BE2C (cell line): ENCODE measurements around the gene HES1.

Experiments
- DNase-seq: peaks from one replicate; pipeline ENCODE4 v3.0.0-alpha.2; 2020
- H3K27me3 ChIP-seq: fragments of 250-450 bp; sonication (Bioruptor Pico); 2 replicates; pipeline ENCODE4 v1.5.1; 2020; ENCODE audit warnings: mild to moderate bottlenecking
- H3K36me3 ChIP-seq: fragments of 250-450 bp; sonication (Bioruptor Pico); 2 replicates; pipeline ENCODE4 v1.5.1; 2020; ENCODE audit warnings: mild to moderate bottlenecking
- H3K4me1 ChIP-seq: fragments of 250-450 bp; sonication (Bioruptor Pico); 2 replicates; pipeline ENCODE4 v1.5.1; 2020
- H3K4me3 ChIP-seq: 2 replicates; pipeline ENCODE4 v1.5.1; 2011; ENCODE audit warnings: low read depth, low read length
- H3K9me3 ChIP-seq: fragments of 250-450 bp; sonication (Bioruptor Pico); 2 replicates; pipeline ENCODE4 v1.5.1; 2020
- CTCF ChIP-seq: IDR thresholded peaks from 2 replicates; pipeline ENCODE4 v1.5.1; 2012; ENCODE audit warnings: mild to moderate bottlenecking, low read depth, low read length

The HES1 gene

DNA sequence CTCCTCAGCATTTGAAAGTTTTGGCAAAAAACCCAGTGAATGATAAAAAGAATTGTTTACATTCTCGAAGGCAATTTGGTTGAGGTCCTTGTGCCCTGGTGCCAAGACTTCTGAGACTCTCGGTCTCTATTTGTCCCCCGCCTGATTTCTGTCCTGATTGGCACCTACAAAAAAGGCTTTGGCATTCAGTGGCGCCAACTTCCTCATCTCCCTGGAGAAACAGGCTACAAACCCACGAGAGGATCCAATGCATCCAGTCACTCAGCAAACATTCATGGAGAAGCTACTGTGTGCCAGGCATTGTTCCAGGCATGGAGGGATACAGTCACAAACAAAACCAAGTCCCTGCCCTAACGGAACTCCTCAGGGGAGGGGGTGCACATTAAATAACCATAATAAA is 42.7 kb downstream of the HES1 start:
- H3K4me3 ChIP-seq = no peak overlapping the region
- no peaks in the 10 kb centered on the region for H3K9me3 ChIP-seq
- H3K27me3 ChIP-seq = no peaks in the 10 kb centered on the region
- H3K4me1 ChIP-seq = no peaks in the 10 kb centered on the region; the same call in 1 of the 2 replicates
- H3K36me3 ChIP-seq = no peaks in the 10 kb centered on the region
- no peak for DNase-seq
- no peak for TF ChIP-seq CTCF

DNA sequence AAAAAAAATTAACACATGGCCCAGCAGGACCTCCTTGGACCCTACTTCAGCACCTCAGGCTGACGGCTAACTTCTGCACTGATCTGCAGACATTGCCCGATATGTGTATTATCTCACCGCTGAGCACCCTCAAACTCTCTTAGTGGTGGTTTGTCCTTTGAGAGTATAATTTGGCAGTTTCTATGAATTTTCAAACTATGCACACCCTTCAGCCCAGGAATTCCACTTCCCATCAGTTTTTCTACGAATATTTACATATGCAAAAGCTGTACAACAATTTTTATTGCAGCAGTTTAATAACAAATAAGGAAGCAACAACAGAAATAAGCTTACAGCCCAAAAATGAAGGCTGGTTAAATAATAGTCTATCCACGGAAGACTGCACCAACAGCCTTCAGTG is 44.6 kb downstream of the HES1 start:
- Histone ChIP-seq H3K4me3 (no peak overlapping the region), H3K36me3 (no peaks in the 10 kb centered on the region), H3K9me3 (no peaks in the 10 kb centered on the region), H3K4me1 (peaks cover 3% of the 10 kb centered on the region), H3K27me3 (no peaks in the 10 kb centered on the region)
- no peak for DNase-seq
- TF ChIP-seq CTCF = no peak

DNA sequence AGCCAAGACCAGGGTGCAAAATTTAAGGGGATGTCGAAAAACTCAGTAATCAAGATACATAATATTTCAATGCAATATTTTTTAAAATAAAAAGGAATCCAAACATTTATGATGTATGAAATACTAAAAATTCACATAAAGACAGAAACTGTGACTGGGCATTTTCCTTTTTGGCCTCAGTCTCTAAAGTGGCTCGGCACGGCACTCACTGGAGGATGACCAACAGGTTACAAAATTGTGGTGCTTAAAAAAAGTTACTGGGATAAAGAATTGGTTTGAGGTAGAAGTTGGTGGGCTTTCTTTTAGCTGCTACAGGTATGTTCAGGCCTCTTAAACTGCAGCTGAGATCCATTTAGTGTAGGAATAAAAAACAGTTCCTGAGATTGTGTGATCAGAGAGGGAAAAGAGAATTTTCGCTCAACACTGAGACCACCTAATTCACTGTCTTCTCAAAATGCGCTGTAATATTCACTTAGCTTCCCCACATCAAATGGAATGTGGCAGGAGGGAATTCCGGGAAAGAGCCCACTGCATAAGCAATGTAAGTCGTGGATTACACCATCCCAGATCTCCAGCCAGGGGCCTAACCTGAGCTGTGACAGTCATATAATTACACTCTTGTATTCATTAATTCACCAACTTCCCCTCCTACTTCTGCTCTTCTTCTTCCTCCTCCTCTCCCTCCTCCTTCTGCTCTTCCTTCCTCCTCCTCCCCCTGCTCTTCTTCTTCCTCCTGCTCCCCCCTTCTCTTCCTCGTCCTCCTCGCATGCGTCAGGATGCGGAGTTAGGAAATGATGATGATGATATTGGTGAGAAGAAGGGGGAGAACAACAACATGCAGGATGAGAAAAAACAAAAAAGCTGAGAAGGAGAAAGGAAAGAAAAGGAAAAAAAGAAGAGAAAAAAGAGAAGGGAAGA is 45.9 kb downstream of the HES1 start:
- Histone ChIP-seq H3K4me1 (peaks cover 3% of the 10 kb centered on the region), H3K9me3 (no peaks in the 10 kb centered on the region), H3K27me3 (no peaks in the 10 kb centered on the region), H3K4me3 (no peak overlapping the region), H3K36me3 (no peaks in the 10 kb centered on the region)
- TF ChIP-seq CTCF = no peak
- DNase-seq = no peak

GRCh38 chr3:194183271-194183670 is 47.3 kb downstream of the HES1 start:
- Histone ChIP-seq H3K4me3 (no peak overlapping the region), H3K27me3 (no peaks in the 10 kb centered on the region), H3K36me3 (no peaks in the 10 kb centered on the region), H3K9me3 (no peaks in the 10 kb centered on the region), H3K4me1 (peaks cover 5% of the 10 kb centered on the region)
- no peak for DNase-seq
- TF ChIP-seq CTCF = no peak

DNA sequence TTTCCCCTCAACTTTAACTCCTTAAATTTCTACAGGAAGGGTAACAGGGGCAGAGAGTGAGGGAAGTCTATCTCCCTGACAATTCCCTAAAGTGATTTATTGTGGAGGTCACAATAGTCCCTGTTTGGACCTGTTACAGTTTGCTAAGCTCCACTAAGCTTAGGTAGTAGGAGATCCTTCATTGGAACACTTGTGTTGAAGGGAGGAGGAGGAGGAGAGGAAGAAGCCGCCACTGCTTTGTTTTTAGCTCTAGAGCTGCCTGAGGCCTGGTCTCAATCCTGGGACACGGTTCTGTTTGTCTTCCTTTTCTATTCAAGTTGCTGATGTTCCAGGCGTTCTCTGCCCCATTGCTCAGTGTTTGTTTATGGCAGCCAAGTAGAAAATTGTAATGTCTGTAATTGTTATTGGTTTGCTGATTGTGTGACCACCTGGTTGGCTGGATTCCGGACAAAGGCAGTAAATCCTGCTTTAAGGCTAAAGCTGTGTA is 48.4 kb downstream of the HES1 start:
- DNase-seq = no peak
- H3K4me1 ChIP-seq = peaks cover 9% of the 10 kb centered on the region
- H3K36me3 ChIP-seq = no peaks in the 10 kb centered on the region
- no peak for TF ChIP-seq CTCF
- H3K9me3 ChIP-seq = no peaks in the 10 kb centered on the region
- no peak overlapping the region for H3K4me3 ChIP-seq
- H3K27me3 ChIP-seq = no peaks in the 10 kb centered on the region

- no peaks in the 10 kb centered on the region for H3K27me3 ChIP-seq
- peaks cover 11% of the 10 kb centered on the region for H3K4me1 ChIP-seq
- no peaks in the 10 kb centered on the region for H3K9me3 ChIP-seq
- H3K4me3 ChIP-seq = no peak overlapping the region
- no peaks in the 10 kb centered on the region for H3K36me3 ChIP-seq
- no peak for TF ChIP-seq CTCF
- no peak for DNase-seq
Observed at GRCh38 chr3:194184801-194185200, 48.9 kb downstream of the HES1 start.
